Measurements from ENCODE around the gene ATP8B2.

Gene ATP8B2

GRCh38 chr1:154398678-154399077, 73.4 kb downstream of the ATP8B2 start:
- DNase-seq (ENCODE audit: low read depth in 2 of 2): no peak

GRCh38 chr1:154400381-154400801, 75.1 kb downstream of the ATP8B2 start:
- no peak for DNase-seq (ENCODE audit: low read depth in 2 of 2)

Measured in stimulated activated CD4-positive, alpha-beta T cell treated with anti-CD3 and anti-CD28 coated beads, Interleukin-12 subunit alpha, Interleukin-12 subunit beta, amount 100 ng/mL, for 24 hours (primary cell).